ENCODE results near the gene SRP19. TPM values are rescaled to one million over a fixed set of nuclear protein-coding genes. Genes with fewer than 3 reads are reported as not detected.

Gene SRP19
- total and polyA plus RNA-seq, 9 of the 15 experiments (the other 6 are each of a cell fraction or from before 2014, with no cell fraction given): 52.3 to 357 (median 146) TPM

GRCh38 chr5:112867411-112867810 lies 6.3 kb downstream of the SRP19 start:
- FAIRE-seq (no peak), DNase-seq (ENCODE audit: extremely low read depth in 1 of 4, low spot score in 3 of 4) (no peak), ATAC-seq (no peak)
- Histone ChIP-seq H4K20me1 (replicated peaks; ENCODE audit: control insufficient read depth, insufficient read depth, low read length) (no peaks in the 10 kb centered on the region), H3K9ac (ENCODE audit: insufficient read depth in 1 of 2, low read depth in 2 of 2, low read length in 2 of 2) (no peak overlapping the region), H3K27me3 (ENCODE audit: control insufficient read depth in 2 of 2, insufficient read depth in 2 of 2, low read length in 2 of 2) (no peaks in the 10 kb centered on the region), H3K27ac (ENCODE audit: extremely low read depth, low read depth, low read length) (no peak overlapping the region), H3K9me3 (replicated peaks; ENCODE audit: control insufficient read depth, insufficient read depth, low read depth, low read length) (no peaks in the 10 kb centered on the region), H3K36me3 (ENCODE audit: control insufficient read depth, insufficient read depth, low read length) (peaks cover 82% of the 10 kb centered on the region), H2AFZ (ENCODE audit: low read depth, low read length) (no peak overlapping the region), H3K79me2 (ENCODE audit: control insufficient read depth, insufficient read depth, low read length) (peaks cover 29% of the 10 kb centered on the region), H3K4me3 (no peak overlapping the region), H3K4me2 (ENCODE audit: insufficient read depth, low read length) (no peak overlapping the region), H3K9me1 (ENCODE audit: control insufficient read depth, insufficient read depth, low read length) (no peaks in the 10 kb centered on the region), H3K4me1 (replicated peaks in 1 of 2; ENCODE audit: control insufficient read depth in 2 of 2, insufficient read depth in 2 of 2, low read length in 2 of 2) (peaks cover 0 to 6% of the 10 kb centered on the region in 2 experiments; a peak in 1 of 5 replicates)
- in situ Hi-C loops (cut with MboI) (no loop called here), intact Hi-C loops (cut with micrococcal nuclease) (no loop called here)
- WGBS (ENCODE audit: insufficient coverage, low coverage, missing lambda C conversion rate): 96% methylated on average over 5 of the region's 5 CpGs
- TF ChIP-seq FOXJ3 (CRISPR knock-in tag; IDR thresholded peaks at IDR 0.05) (no peak), ATF2 (CRISPR knock-in tag; IDR thresholded peaks at IDR 0.05) (no peak), SLC30A9 (CRISPR knock-in tag; IDR thresholded peaks at IDR 0.05) (no peak), NFRKB (IDR thresholded peaks at IDR 0.05; ENCODE audit: low read depth) (no peak), SMARCC2 (IDR thresholded peaks at IDR 0.05; ENCODE audit: low read depth) (no peak), ZBTB1 (CRISPR knock-in tag; IDR thresholded peaks at IDR 0.05; ENCODE audit: borderline replicate concordance, low read depth) (no peak), ZKSCAN8 (CRISPR knock-in tag; IDR thresholded peaks at IDR 0.05) (no peak), MCM7 (IDR thresholded peaks at IDR 0.05) (no peak)
- TF ChIP-seq, protein P1, sequence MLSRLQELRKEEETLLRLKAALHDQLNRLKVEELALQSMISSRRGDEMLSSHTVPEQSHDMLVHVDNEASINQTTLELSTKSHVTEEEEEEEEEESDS (CRISPR knock-in tag; IDR thresholded peaks at IDR 0.05): no peak
- TF ChIP-seq, protein P2, sequence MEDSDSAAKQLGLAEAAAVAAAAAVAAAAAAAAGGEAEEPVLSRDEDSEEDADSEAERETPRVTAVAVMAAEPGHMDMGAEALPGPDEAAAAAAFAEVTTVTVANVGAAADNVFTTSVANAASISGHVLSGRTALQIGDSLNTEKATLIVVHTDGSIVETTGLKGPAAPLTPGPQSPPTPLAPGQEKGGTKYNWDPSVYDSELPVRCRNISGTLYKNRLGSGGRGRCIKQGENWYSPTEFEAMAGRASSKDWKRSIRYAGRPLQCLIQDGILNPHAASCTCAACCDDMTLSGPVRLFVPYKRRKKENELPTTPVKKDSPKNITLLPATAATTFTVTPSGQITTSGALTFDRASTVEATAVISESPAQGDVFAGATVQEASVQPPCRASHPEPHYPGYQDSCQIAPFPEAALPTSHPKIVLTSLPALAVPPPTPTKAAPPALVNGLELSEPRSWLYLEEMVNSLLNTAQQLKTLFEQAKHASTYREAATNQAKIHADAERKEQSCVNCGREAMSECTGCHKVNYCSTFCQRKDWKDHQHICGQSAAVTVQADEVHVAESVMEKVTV (CRISPR knock-in tag; IDR thresholded peaks at IDR 0.05): no peak
- TF ChIP-seq, protein P3, sequence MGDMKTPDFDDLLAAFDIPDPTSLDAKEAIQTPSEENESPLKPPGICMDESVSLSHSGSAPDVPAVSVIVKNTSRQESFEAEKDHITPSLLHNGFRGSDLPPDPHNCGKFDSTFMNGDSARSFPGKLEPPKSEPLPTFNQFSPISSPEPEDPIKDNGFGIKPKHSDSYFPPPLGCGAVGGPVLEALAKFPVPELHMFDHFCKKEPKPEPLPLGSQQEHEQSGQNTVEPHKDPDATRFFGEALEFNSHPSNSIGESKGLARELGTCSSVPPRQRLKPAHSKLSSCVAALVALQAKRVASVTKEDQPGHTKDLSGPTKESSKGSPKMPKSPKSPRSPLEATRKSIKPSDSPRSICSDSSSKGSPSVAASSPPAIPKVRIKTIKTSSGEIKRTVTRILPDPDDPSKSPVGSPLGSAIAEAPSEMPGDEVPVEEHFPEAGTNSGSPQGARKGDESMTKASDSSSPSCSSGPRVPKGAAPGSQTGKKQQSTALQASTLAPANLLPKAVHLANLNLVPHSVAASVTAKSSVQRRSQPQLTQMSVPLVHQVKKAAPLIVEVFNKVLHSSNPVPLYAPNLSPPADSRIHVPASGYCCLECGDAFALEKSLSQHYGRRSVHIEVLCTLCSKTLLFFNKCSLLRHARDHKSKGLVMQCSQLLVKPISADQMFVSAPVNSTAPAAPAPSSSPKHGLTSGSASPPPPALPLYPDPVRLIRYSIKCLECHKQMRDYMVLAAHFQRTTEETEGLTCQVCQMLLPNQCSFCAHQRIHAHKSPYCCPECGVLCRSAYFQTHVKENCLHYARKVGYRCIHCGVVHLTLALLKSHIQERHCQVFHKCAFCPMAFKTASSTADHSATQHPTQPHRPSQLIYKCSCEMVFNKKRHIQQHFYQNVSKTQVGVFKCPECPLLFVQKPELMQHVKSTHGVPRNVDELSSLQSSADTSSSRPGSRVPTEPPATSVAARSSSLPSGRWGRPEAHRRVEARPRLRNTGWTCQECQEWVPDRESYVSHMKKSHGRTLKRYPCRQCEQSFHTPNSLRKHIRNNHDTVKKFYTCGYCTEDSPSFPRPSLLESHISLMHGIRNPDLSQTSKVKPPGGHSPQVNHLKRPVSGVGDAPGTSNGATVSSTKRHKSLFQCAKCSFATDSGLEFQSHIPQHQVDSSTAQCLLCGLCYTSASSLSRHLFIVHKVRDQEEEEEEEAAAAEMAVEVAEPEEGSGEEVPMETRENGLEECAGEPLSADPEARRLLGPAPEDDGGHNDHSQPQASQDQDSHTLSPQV (IDR thresholded peaks at IDR 0.05): no peak
- no TSS peak for BruUV-seq (replicated peaks)
- ChIA-PET POLR2A (interaction anchor here (0.6 to 1.7 kb wide), 2 partner anchors 28 to 102 kb away, joined by 3 read pairs; no protein-coding TSS in a partner anchor), CTCF (ENCODE audit: low intra/inter-chr PET ratio) (no interaction called here)
